ENCODE data around the gene CEP104. TPM values are rescaled to one million over a fixed set of nuclear protein-coding genes. Genes with fewer than 3 reads are reported as not detected.

Gene CEP104
- total and polyA plus RNA-seq, 2 experiments from 2014 or later: 12.3 to 29.8 TPM

DNA sequence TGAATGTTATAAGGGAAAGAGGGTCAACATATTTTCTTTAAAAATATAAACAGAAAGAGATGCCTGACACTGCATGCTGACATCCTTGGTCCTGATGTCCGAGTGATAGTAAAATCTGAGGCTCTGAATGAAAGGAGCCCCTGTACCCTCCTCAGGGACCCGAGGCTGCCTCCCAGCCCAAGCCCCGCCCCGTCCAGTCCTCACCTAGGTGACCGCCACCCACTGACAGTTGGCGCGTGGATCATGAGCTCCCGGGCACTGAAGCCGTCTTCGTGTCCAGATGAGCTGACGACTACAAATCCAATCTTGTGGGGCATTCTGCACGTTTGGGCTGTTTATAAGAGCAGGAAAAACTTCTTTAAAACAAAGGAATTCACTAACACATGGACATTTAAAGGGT lies 4.9 kb downstream of the CEP104 start:
- Histone ChIP-seq H3K27ac (no peak overlapping the region), H3K36me3 (ENCODE audit: low read depth) (peaks cover 12% of the 10 kb centered on the region), H2AFZ (no peak overlapping the region), H3K27me3 (replicated peaks; ENCODE audit: insufficient read depth) (no peaks in the 10 kb centered on the region), H3K9me2 (ENCODE audit: insufficient read depth) (no peaks in the 10 kb centered on the region), H3K4me1 (ENCODE audit: insufficient read depth) (peaks cover 9% of the 10 kb centered on the region), H4K20me1 (ENCODE audit: insufficient read depth) (no peaks in the 10 kb centered on the region; the same call in 1 of the 2 replicates), H3K4me2 (ENCODE audit: unreplicated experiment) (no peak overlapping the region), H3K9ac (no peak overlapping the region), H3F3A (ENCODE audit: insufficient read depth) (peaks cover 4% of the 10 kb centered on the region; the same call in 1 of the 2 replicates), H3K9me3 (ENCODE audit: low read depth) (no peaks in the 10 kb centered on the region), H3K79me2 (ENCODE audit: insufficient read depth) (peaks cover 51% of the 10 kb centered on the region), H3K4me3 (no peak overlapping the region)
- WGBS, 2 experiments (ENCODE audit: low coverage in 1 of 2, low lambda C conversion rate in 2 of 2, missing lambda C conversion rate in 2 of 2): 89 to 90% methylated on average over 12 of the region's 12 CpGs
- in situ Hi-C loops (cut with MboI): no loop called here
- DNase-seq: no peak
- TF ChIP-seq EZH2phosphoT487 (IDR thresholded peaks at IDR 0.05; ENCODE audit: insufficient read depth, low read depth): no peak
- no peak for TF ChIP-seq EZH2 (IDR thresholded peaks at IDR 0.05; ENCODE audit: insufficient read depth, poor library complexity, severe bottlenecking)

GRCh38 chr1:3851292-3851691 lies 5.7 kb downstream of the CEP104 start:
- H3K4me3 ChIP-seq: no peak overlapping the region
- no peaks in the 10 kb centered on the region for H3K9me2 ChIP-seq (ENCODE audit: insufficient read depth)
- TF ChIP-seq EZH2phosphoT487 (IDR thresholded peaks at IDR 0.05; ENCODE audit: insufficient read depth, low read depth) (no peak), EZH2 (IDR thresholded peaks at IDR 0.05; ENCODE audit: insufficient read depth, poor library complexity, severe bottlenecking) (no peak)
- in situ Hi-C loops (cut with MboI): no loop called here
- peaks cover 4% of the 10 kb centered on the region; the same call in 1 of the 2 replicates for H3F3A ChIP-seq (ENCODE audit: insufficient read depth)
- peaks cover 9% of the 10 kb centered on the region for H3K4me1 ChIP-seq (ENCODE audit: insufficient read depth)
- no peak overlapping the region for H2AFZ ChIP-seq
- H4K20me1 ChIP-seq (ENCODE audit: insufficient read depth): no peaks in the 10 kb centered on the region; the same call in 1 of the 2 replicates
- peaks cover 50% of the 10 kb centered on the region for H3K79me2 ChIP-seq (ENCODE audit: insufficient read depth)
- no peak overlapping the region for H3K4me2 ChIP-seq (ENCODE audit: unreplicated experiment)
- H3K9me3 ChIP-seq (ENCODE audit: low read depth): no peaks in the 10 kb centered on the region
- WGBS, 2 experiments (ENCODE audit: low coverage in 1 of 2, low lambda C conversion rate in 2 of 2, missing lambda C conversion rate in 2 of 2): 94% methylated on average over 6 of the region's 6 CpGs
- no peaks in the 10 kb centered on the region for H3K27me3 ChIP-seq (replicated peaks; ENCODE audit: insufficient read depth)
- peaks cover 18% of the 10 kb centered on the region for H3K36me3 ChIP-seq (ENCODE audit: low read depth)
- H3K9ac ChIP-seq: no peak overlapping the region
- DNase-seq: no peak
- no peak overlapping the region for H3K27ac ChIP-seq

DNA sequence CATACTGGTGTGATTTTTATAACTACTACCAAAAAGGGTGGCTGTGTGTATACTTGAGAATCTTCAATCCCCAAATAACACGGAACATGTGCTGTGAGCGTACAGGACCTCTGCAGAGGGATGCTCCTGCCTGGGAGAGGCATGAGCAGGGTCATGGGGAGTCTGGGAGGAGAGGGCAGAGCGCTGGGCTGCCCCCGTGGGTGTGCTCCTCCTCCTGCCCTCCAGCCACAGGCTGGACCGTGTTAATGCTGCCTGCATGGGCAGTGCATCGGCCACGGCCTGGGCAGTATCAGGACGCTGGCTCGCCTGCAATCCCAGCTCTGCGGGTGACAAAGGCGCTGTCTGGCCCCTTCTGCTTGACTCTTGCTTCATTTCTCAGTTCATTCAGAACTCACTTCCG lies 6.2 kb downstream of the CEP104 start:
- Histone ChIP-seq H3K4me1 (ENCODE audit: insufficient read depth) (peaks cover 6% of the 10 kb centered on the region), H3K36me3 (ENCODE audit: low read depth) (peaks cover 18% of the 10 kb centered on the region), H3K4me3 (no peak overlapping the region), H3K9me2 (ENCODE audit: insufficient read depth) (no peaks in the 10 kb centered on the region), H4K20me1 (ENCODE audit: insufficient read depth) (no peaks in the 10 kb centered on the region; the same call in 1 of the 2 replicates), H3K9ac (no peak overlapping the region), H3K27me3 (replicated peaks; ENCODE audit: insufficient read depth) (no peaks in the 10 kb centered on the region), H2AFZ (no peak overlapping the region), H3K27ac (no peak overlapping the region), H3K79me2 (ENCODE audit: insufficient read depth) (peaks cover 46% of the 10 kb centered on the region), H3K4me2 (ENCODE audit: unreplicated experiment) (no peak overlapping the region), H3F3A (ENCODE audit: insufficient read depth) (no peaks in the 10 kb centered on the region), H3K9me3 (ENCODE audit: low read depth) (no peaks in the 10 kb centered on the region)
- in situ Hi-C loops (cut with MboI): no loop called here
- no peak for TF ChIP-seq EZH2phosphoT487 (IDR thresholded peaks at IDR 0.05; ENCODE audit: insufficient read depth, low read depth)
- no peak for TF ChIP-seq EZH2 (IDR thresholded peaks at IDR 0.05; ENCODE audit: insufficient read depth, poor library complexity, severe bottlenecking)
- WGBS, 2 experiments (ENCODE audit: low coverage in 1 of 2, low lambda C conversion rate in 2 of 2, missing lambda C conversion rate in 2 of 2): 83 to 87% methylated on average over 12 of the region's 12 CpGs
- DNase-seq: no peak

- H3K9ac ChIP-seq: no peak overlapping the region
- H3K4me3 ChIP-seq: no peak overlapping the region
- no peak overlapping the region for H3K27ac ChIP-seq
- TF ChIP-seq EZH2 (IDR thresholded peaks at IDR 0.05; ENCODE audit: insufficient read depth, poor library complexity, severe bottlenecking) (no peak), EZH2phosphoT487 (IDR thresholded peaks at IDR 0.05; ENCODE audit: insufficient read depth, low read depth) (no peak)
- no peak for DNase-seq
- in situ Hi-C loops (cut with MboI): no loop called here
- H4K20me1 ChIP-seq (ENCODE audit: insufficient read depth): no peaks in the 10 kb centered on the region
- 63 to 68% methylated on average over 6 of the region's 6 CpGs for WGBS, 2 experiments (ENCODE audit: low coverage in 1 of 2, low lambda C conversion rate in 2 of 2, missing lambda C conversion rate in 2 of 2)
- no peaks in the 10 kb centered on the region for H3K27me3 ChIP-seq (replicated peaks; ENCODE audit: insufficient read depth)
- H3F3A ChIP-seq (ENCODE audit: insufficient read depth): no peaks in the 10 kb centered on the region
- no peaks in the 10 kb centered on the region for H3K4me1 ChIP-seq (ENCODE audit: insufficient read depth)
- no peaks in the 10 kb centered on the region for H3K9me2 ChIP-seq (ENCODE audit: insufficient read depth)
- no peak overlapping the region for H3K4me2 ChIP-seq (ENCODE audit: unreplicated experiment)
- no peaks in the 10 kb centered on the region for H3K9me3 ChIP-seq (ENCODE audit: low read depth)
- H3K79me2 ChIP-seq (ENCODE audit: insufficient read depth): peaks cover 9% of the 10 kb centered on the region; the same call in 1 of the 2 replicates
- H2AFZ ChIP-seq: no peak overlapping the region
- peaks cover 18% of the 10 kb centered on the region for H3K36me3 ChIP-seq (ENCODE audit: low read depth)
Measured at GRCh38 chr1:3847081-3847480, 9.9 kb downstream of the CEP104 start.

- Histone ChIP-seq H3K27me3 (replicated peaks; ENCODE audit: insufficient read depth) (no peaks in the 10 kb centered on the region), H3K9me2 (ENCODE audit: insufficient read depth) (no peaks in the 10 kb centered on the region), H3K4me3 (no peak overlapping the region), H3K79me2 (ENCODE audit: insufficient read depth) (peaks cover 4% of the 10 kb centered on the region; the same call in 1 of the 2 replicates), H3K4me2 (ENCODE audit: unreplicated experiment) (no peak overlapping the region), H3K36me3 (ENCODE audit: low read depth) (peaks cover 18% of the 10 kb centered on the region), H3K27ac (no peak overlapping the region), H3K4me1 (ENCODE audit: insufficient read depth) (no peaks in the 10 kb centered on the region), H3K9me3 (ENCODE audit: low read depth) (no peaks in the 10 kb centered on the region), H4K20me1 (ENCODE audit: insufficient read depth) (no peaks in the 10 kb centered on the region), H3F3A (ENCODE audit: insufficient read depth) (no peaks in the 10 kb centered on the region), H3K9ac (no peak overlapping the region), H2AFZ (no peak overlapping the region)
- no peak for TF ChIP-seq EZH2 (IDR thresholded peaks at IDR 0.05; ENCODE audit: insufficient read depth, poor library complexity, severe bottlenecking)
- TF ChIP-seq EZH2phosphoT487 (IDR thresholded peaks at IDR 0.05; ENCODE audit: insufficient read depth, low read depth): no peak
- WGBS, 2 experiments (ENCODE audit: low coverage in 1 of 2, low lambda C conversion rate in 2 of 2, missing lambda C conversion rate in 2 of 2): 97 to 100% methylated on average over 3 of the region's 3 CpGs
- in situ Hi-C loops (cut with MboI): no loop called here
- DNase-seq: no peak
Measured at GRCh38 chr1:3846541-3846940, 10.5 kb downstream of the CEP104 start.
